ENCODE measurements around the gene SLC9A8.

DNA sequence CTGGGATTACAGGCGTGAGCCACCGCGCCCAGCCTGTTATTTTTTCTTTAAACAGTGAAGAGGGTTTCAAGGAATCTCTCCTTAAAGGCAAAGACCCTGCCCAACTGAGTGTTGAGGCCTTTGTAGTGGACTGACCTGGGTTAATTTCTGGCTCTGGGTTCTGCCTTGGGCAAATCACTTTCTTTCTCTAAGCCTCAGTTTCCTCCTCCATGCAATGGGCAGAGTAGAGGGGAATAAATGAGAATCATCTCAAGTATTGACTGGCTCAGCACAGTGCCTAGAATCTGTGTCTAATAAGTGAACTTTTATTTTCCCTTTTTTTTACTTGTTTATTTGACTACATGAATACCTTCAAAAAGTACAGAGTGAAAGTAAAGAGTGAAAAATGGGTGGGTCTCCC lies 31.0 kb upstream of the SLC9A8 start:
- TF ChIP-seq POLR2A (IDR thresholded peaks at IDR 0.05) = no peak
- no peak for TF ChIP-seq CTCF (IDR thresholded peaks at IDR 0.05)
- no peak for TF ChIP-seq EP300 (IDR thresholded peaks at IDR 0.05)

All from tibial nerve (tissue), 4 donors.